NCI-H526 (cell line): ENCODE results near the gene ELF2.
"Not testable (repeated sequence)": the region's sequence is repeated elsewhere in the genome, so short reads cannot be mapped to it uniquely, and the experiment has no call there.

Source experiments
- DNase-seq, 2 experiments: peaks; one replicate each; lab custom pipeline; 2025; lab: John Stamatoyannopoulos, UW

ELF2 gene

DNA sequence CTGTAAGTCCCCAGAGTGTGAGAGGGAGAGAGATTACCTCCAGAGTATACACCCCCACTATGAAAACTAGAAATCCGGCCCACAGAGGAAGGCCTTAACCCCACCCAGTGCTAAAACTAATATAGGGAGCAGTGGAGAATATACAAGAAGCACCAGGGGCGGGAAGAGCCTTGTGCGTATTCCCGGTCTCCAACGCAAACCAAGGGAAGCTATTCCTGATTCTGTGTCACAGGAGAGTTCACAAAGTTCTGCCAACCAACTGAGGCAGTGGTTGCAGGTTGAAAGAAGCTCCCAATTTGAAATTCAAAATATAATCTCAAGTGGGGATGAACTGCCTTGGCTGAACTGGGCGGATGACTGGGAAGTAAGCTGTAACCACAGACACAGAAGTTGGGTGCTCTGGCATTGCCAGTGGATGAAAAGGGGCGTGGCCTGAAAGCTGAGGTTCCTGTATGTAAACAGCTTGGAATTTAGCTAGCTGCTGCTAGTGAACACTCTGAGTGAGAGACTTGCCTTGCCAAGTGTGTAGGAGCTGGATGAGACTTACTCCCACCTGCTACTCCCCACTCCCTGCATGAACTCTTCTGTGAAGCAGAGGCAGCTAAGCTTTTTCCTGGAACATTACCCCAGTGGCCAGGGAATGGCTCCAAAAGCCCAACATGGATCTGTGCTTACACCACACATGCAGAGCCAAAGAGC is 32.7 kb downstream of the ELF2 start:
- DNase-seq = peak in 1 of 2 experiments; percentile 7

DNA sequence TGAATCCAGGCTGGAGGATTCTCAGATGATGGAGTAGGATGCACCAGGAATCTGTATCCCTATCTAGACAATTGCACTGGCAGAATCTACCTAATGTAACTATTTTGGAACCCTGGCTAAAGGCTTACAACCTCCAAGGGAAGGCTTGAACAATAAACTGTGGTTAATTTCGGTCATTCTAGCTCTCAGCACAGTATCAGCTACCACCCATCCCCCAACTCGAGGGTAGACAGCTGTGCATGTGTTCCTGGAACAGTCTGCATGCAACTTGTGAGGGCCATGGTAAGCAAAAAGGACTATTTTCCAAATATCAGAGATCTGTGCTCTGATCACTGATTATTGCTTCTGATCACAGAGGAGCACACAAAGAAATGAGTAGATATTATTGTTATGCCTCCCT is 34.0 kb downstream of the ELF2 start:
- no peak for DNase-seq

DNA sequence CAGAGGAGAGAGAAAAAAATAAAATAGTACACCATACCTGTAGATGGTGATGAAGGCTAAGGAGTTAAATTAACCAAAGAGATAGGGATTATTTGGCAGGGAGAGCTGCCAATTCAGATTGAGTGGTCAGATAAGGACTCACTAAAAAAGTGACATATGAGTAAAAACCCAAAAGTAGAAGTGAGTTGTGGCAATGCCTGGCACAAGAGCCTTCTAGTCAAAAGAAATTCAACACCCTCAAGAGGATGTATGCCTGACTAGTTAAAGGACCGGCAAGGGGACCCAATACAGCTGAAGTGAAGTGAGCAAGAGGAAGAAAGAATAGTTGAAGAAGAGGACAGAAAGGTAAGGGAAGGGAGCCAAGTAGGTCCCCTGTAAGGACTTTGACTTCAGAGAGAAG is 34.9 kb downstream of the ELF2 start:
- no peak for DNase-seq

DNA sequence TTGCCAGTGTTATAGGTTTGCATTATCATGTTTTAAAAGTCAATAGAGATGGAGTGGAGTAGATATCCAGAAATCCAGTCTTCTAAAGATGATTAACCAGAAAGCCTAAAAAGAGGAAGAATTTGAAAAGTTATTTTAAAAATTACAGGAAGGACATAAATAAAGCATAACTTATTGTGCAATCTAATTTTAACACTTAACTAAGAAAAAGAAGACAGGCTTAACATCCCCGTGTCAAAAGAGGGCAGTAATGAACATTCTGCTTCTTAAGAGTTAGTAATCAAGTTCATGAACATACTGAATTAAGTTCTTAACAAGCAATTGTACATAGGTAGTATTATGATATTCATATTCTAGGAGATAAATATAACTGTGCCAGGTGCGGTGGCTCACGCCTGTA is 39.3 kb downstream of the ELF2 start:
- no peak for DNase-seq

DNA sequence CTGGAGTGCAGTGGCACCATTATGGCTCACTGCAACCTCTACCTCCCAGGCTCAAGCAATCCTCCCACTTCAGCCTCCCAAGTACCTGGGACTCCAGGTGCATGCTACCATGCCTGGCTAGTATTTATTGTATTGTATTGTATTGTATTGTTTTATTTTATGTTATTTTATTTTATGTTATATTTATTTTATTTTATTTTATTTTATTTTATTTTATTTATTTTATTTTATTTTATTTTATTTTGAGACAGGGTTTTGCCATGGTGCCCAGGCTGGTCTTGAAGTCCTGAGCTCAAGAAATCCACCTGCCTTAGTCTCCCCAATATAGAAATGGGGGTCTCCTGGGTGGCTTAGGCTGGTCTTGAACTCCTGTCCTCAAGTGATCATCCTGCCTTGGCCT is 42.6 kb downstream of the ELF2 start:
- DNase-seq = no peak

DNA sequence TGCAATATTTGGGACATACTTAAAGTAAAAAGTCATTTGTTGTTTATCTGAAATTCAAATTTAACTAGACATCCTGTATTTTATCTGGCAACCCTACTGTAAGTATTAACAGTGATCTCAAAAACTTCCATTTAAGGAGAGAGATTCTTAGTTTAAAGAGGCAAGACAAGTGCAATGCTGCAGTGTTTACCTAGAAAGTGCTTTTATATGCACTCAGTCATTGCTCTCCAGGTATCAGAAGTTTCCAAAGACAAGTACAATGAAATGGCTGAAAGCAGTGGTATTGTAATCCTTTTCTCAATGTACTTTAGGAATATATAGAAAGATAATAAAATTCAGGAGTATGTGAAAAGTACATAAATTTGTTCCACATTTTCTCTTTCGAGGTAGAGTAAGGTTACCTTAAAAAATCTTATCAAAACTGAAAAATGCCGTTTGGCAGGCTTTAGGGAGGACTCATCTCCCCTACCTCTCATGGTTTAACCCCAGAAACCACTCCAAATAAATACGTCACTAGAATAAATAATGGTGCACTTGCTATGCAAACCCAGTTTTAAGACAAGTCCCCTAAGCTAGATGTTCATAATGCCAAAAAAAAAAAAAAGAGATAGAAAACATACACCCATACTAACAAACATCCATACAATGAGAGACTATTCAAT is 45.7 kb downstream of the ELF2 start:
- DNase-seq = no peak

DNA sequence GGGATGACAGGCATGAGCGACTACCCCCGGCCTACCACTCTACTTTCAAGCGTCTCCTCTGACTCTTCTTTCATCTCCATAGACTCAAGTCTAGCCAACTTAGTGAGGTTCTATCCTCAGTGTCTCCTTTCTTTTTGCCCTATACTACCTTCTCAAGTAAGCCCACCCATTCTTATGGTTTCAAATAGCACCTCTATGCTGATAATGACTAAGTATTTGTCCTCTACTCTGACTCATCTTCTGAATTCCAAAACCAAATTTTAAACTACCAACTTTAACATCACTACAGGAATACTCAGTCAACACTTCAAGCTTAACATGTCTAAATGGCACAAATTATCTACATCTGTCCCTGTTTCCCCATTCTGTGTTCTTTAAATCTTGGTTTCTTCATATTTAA is 47.8 kb downstream of the ELF2 start:
- no peak for DNase-seq

DNA sequence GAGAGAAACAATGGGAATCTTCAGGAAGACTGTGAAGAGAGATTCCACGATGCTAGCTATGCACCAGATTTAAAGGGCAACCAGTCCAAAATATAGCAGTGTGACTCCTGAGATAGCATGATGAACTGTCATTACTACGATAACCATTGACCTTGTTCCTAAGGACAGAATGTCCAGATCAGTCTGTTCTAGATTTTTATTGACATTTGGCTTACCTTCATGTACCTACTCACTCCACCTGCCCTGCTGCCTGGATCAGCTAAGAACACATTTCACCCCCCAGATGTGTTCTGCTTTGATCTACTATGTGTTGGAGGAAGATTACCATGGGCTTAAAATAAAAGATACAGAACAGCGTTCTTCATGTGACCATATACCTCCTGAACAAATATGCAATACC is 50.1 kb downstream of the ELF2 start:
- DNase-seq = no peak

DNA sequence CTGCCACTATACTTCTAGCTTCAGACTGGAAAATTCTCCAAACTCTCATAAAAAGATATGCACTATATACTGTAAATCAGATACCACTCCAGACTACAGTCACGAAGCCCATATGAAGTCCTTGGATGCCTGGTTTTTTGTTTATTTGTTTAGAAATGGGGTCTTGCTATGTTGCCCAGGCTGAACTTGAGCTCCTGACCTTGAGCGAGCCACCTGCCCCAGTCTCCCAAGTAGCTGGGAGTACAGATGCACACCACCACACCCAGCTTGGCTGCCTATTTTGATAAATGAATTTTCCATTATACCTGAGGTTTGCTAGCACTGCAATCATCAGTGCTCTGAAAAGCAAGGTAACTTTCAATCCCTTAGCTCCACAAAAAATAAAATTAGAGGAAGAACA is 53.1 kb downstream of the ELF2 start:
- no peak for DNase-seq

DNA sequence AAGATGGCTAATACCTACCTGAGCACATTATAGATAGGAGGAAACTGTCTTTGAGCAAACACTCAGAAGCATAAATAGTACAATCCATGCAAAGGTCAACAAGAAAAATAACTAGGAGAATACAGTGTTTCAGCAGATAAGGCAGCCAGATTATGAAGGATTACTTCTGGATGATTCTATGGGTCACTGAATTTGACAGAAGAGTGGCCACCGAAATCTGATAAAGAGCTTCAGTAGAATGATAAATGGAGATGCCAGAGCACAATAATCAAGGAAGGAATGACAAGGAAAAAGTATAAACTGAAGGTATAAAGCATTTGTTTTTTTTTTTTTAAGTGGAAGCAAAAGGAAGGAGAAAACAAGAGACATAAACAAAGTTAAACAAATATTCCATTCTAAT is 58.7 kb downstream of the ELF2 start:
- no peak for DNase-seq

DNA sequence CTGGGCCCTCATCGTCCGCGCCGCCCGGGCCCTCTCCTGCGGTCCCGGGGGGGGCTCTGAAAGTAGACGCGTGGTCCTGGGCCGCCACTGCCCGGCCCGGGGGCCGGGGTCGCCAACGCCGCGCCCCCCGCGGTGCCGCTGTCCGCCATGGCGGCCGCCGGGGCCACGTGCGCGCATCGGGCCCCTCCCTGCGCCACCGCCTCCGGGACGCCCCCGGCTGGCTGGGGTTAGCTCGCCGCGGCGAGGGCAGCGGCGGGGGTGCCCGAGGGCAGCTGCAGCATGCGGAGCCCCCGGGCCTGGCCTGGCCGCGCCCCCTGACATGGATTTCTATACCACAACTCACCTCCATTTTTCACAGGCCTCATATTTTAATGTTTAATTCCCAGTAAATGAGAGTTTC is 61.8 kb downstream of the ELF2 start:
- no peak for DNase-seq

DNA sequence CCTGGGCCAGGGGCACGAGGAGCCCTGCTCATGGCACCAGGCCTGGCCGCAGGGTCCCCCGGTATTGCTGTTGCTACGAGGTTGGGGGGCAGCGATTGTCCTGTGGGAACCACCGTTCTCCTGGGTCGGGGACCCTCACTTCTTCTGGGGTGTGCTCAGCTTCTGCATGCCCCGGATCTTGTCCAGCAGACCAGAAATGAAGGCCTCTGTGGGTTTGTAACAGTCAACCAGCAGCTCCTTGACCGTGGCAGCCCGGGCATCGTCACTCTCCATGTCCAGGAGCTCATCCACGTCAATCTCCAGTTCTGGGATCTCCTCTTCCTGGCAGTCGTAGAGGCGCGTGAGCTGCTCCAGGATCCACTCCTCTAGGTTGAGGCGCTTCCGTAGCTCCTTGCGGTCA is 62.2 kb downstream of the ELF2 start:
- DNase-seq = not testable (repeated sequence)

DNA sequence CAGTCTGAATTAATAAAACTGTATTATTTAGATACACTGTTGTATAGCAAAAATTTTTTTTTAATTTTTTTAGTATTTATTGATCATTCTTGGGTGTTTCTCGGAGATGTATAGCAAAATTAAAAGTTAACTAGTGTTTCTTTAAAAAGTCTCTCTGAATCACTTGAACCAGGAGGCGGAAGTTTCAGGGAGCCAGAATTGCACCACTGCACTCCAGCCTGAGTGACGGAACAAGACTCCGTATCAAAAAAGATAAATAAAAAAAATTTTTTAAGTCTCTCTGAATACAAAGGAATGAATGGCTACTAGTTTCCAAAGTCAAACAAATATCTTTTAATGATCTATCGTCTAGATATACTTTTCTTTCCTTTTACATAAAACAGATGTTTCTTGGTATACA is 64.4 kb downstream of the ELF2 start:
- DNase-seq = no peak

DNA sequence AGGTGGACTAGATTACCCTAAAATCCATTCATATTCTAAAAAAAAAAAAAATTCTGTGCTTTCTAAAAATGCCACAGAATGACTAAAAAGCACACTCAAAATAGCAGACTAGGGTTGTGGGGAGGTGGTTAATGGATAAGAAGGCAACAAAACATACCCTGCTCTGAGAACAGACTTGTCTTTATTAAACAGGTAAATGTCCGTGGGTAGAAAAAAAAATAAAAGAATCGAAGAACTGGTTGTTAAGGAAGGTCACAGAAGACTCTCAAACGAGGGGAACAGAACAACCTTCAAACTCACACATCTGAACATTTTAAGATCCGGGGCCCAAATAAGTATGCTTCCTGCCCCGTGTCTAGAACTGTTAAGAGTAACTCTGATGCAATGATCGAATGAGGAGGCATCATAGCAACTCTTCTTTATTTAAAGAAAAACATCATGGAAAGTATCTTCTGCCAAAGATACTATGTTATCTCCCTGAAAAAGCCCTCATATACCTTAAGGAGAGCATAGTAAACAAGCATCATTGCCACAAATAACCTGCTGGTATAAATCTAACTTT is 68.4 kb downstream of the ELF2 start:
- no peak for DNase-seq

DNA sequence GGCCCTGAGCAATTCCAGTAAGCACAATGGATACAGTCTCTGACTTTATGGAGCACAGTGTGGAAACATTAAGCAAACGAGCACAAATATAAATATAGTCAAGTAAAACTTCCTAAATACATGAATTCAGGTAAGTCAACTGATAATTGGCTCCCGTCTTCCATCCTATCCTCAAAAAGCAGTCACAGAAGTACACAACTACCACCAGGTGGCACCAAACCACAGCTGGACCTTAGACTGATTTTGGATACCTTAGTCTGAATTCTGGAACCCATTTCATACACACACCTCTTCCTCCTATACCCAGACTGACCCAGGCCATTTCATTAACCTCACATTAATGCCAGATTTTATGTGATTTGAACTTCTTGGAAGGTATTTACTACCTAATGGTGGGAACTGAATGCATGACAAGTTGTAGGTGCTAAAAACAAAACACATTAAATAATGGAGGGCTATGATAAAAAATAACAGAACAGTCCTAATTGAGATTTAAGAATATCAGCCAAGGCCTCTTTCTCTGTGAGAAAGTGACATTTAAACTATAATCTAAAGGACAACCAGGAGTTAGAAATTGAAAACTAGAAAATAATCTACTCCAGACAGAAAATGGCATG is 77.5 kb downstream of the ELF2 start:
- DNase-seq = peak; percentile 79 to 89

DNA sequence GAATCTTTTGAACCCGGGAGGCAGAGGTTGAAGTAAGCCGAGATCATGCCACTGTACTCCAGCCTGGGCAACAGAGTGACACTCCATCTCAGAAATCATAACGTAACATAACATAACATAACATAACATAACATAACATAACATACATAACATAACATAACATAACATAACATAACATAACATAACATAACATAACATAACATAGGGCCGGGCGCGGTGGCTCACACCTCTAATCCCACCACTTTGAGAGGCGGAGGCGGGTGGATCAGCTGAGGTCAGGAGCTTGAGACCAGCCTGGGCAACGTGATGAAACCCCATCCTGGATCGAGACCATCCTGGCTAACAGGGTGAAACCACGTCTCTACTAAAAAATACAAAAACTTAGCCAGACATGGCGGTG is 84.7 kb downstream of the ELF2 start:
- no peak for DNase-seq

DNA sequence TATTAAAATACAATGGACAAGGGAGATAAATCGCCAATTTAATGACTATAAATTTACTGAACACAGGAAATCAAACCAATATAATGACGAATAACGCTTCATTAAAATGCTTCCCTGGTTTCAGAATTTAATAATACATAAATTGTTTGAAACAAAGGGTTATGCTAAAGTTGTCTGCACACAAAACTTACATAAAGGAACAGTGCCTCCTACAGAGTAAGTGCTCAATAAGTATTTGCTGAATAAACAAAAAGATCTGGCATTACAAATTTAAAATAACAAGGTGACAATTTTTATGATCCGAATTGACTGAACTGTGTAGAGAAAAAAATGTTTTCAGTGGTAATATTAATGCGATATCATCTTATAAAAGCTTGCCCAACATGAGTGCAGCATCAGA is 91.9 kb downstream of the ELF2 start:
- no peak for DNase-seq

DNA sequence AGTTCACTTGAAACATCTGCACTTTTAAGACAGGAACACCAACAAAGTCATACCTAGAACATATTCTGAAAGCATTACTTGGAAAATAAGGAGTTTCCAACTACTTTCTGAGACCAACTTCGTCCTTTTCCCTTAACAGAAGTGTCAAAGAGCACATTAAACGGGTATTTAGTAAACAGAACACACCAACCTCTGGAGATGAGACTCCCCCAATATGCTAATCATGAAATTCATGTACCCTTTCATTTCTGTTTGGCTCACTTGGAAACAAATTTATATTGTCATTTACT is 92.3 kb downstream of the ELF2 start:
- DNase-seq = no peak

DNA sequence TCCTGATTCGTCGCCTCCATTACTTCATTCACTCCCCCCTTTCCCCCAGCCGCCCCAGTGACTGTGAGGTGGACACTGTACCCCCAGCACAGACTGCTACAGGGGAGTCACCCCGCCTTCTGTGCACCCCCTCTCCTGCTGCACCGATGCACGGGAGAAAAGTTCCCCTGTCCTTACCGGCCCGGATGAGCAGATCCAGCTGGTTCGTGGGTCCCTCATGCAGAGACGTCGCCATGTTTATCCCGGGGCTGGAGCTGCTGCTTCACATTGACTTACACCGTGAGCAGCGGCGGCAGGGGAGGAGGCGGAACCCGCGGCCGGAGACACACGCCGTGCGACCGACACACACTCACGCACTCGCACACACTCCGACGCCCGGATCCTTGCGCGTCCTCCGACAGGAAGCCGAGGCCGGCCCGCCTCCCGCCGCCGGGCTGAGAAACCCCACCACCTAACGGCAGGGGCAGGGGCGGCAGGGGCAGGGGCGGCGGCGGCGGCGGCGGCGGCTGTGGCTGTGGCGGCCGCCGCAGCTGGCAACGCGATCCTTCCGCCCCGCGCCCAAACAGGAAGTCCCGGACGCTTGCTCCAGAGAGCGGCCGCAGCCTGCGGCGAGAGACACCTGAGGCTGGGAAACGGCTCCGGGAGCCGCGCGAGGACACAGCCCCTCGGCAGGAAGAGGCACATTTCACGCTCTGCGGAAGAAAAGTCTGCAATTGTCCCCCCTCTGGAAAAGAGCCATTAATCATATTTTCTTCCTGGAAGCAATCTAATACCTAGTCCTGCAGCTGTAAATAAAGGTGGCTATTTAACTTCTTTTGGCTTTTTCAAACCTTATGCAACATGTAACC is 92.8 kb downstream of the ELF2 start:
- peak; percentile 90 to 95 for DNase-seq

DNA sequence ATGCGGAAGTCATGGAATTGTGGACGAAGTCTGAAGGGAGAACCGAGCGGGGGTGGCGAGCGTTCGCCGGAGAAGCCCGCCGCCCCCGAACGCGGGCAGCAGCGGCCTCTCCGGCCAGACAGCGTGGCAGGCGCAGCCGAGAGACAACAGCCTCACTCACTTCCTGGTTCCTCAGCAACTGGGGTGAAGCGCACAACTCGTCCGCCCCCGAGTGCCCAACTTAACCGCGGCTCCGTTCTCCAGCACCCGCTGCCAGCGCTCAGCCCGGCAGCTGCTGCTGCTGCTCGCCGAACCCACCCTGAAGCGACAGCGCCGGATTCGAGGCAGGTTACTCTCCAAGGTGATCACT is 93.4 kb downstream of the ELF2 start:
- peak; percentile 74 to 84 for DNase-seq

DNA sequence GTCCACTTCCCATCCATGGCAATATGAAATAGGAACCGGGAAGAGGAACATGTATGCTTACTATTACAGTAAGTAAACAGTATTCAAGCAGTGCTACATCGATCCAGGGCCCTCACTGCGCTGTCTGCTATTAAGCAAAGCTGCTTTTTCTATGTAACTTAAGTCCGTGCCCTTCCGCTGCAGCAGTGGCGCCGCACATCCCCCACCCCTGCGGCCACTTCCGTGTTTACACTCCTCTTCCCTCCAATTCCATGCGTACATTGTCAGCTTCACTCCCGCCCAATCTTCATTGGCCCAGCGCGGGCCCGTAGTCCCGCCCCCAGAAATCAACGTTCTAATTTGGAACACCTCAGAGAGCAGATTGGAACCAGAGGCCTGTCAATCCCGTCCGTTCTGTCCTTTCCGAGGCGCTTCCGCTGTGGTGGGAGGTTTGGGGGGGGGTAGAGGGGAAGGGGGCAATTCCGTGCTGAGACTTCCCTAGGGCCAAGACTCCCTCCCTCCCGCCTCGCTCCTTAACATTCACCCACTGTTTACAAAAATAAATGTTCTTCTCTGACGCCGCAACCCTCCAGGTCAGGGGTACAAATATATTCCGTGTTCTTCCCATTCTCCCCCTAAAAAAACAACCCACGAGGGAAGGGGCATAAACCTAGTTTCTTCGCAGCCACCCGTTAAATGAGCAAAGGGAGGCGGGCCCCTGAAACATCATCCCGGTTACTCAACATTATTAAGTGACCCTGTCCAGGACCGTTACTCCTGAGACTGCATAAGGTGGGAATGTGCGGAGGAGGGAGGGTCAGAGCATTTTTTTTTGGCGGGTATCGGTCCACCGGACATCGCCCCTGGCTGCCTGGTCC is 94.0 kb downstream of the ELF2 start:
- peak; percentile 98 to 99 for DNase-seq

DNA sequence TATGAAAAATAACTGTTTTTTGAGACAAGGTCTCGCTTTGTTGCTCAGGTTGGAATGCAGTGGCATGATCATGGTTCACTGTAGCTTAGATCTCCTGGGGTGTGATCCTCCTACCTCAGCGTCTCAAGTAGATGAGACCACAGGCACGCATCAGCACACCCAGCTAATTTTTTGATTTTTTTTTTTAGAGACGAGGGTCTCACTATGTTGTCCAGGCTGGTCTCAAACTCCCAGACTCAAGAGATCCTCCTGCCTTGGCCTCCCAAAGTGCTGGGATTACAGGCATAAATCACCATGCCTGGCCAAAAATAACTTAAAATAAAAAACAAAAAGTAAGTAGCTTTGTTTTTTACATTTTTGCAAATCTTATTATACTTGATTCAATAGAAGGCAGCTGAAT is 98.1 kb downstream of the ELF2 start:
- no peak for DNase-seq
